Effector CD8-positive, alpha-beta T cell (primary cell): ENCODE measurements around the gene PUM2.
A peak's percentile ranks its signal among the peaks of the same experiment; 100 is the strongest.
"Not testable (repeated sequence)": the region's sequence is repeated elsewhere in the genome, so short reads cannot be mapped to it uniquely, and the experiment has no call there.

Experiments used
- DNase-seq: peaks from one replicate; lab custom pipeline; 2025; lab: John Stamatoyannopoulos, UW
- total RNA-seq, 4 experiments: gene quantifications; one replicate each; lab custom pipeline; 2026; lab: John Stamatoyannopoulos, UW

PUM2 gene
- total RNA-seq: 138 to 200 (median 156) reads per million in 4 experiments

GRCh38 chr2:20350753-20351554 lies at the start of gene PUM2:
TSS of gene PUM2 (minus strand) at chr2:20350844. CDS start at chr2:20327360, 23,484 bp downstream.
- peak; percentile 94 for DNase-seq

GRCh38 chr2:20400306-20400705 lies 49.7 kb upstream of the PUM2 start:
- DNase-seq: no peak

- DNase-seq: no peak
Measured at GRCh38 chr2:20398956-20399567, 48.4 kb upstream of the PUM2 start.

GRCh38 chr2:20397811-20398447 lies 47.3 kb upstream of the PUM2 start:
- DNase-seq: no peak

- no peak for DNase-seq
Measured at GRCh38 chr2:20396356-20397000, 45.8 kb upstream of the PUM2 start.

GRCh38 chr2:20393986-20394385 lies 43.3 kb upstream of the PUM2 start:
- no peak for DNase-seq

- DNase-seq: no peak
Measured at GRCh38 chr2:20391951-20392699, 41.5 kb upstream of the PUM2 start.

GRCh38 chr2:20390524-20391123 lies 40.0 kb upstream of the PUM2 start:
- DNase-seq: no peak

- DNase-seq: no peak
Measured at GRCh38 chr2:20384953-20385352, 34.3 kb upstream of the PUM2 start.

GRCh38 chr2:20382965-20383810 lies 32.5 kb upstream of the PUM2 start:
- no peak for DNase-seq

- no peak for DNase-seq
Measured at GRCh38 chr2:20381457-20381856, 30.8 kb upstream of the PUM2 start.

- DNase-seq: no peak
Measured at GRCh38 chr2:20378891-20379519, 28.4 kb upstream of the PUM2 start.

- DNase-seq: no peak
Measured at GRCh38 chr2:20378341-20378740, 27.7 kb upstream of the PUM2 start.

- no peak for DNase-seq
Measured at GRCh38 chr2:20377741-20378140, 27.1 kb upstream of the PUM2 start.

- not testable (repeated sequence) for DNase-seq
Measured at GRCh38 chr2:20374982-20375381, 24.3 kb upstream of the PUM2 start.

GRCh38 chr2:20372896-20373640 lies 22.4 kb upstream of the PUM2 start:
- DNase-seq: no peak

GRCh38 chr2:20371323-20372025 lies 20.8 kb upstream of the PUM2 start:
- DNase-seq: no peak

GRCh38 chr2:20370191-20370590 lies 19.5 kb upstream of the PUM2 start:
- DNase-seq: no peak
